Sigmoid colon (tissue), 7 donors: ENCODE data around the gene CRBN. TPM values are rescaled to one million over a fixed set of nuclear protein-coding genes. Genes with fewer than 3 reads are reported as not detected.
A peak's percentile ranks its signal among the peaks of the same experiment; 100 is the strongest.

Source experiments
- DNase-seq: peaks from one replicate; pipeline ENCODE4 v3.0.0-alpha.2; 2019
- H3K27ac ChIP-seq, 4 donors: fragments of 200-600 bp; sonication (generic); one replicate each; pipeline ENCODE4 v1.5.1; 2016 to 2019; ENCODE audit warnings: mild to moderate bottlenecking in 1 of 4
- H3K27me3 ChIP-seq, 3 donors: fragments of 200-600 bp; sonication (generic); one replicate each; pipeline ENCODE4 v1.5.1; 2019; ENCODE audit warnings: mild to moderate bottlenecking in 1 of 3
- H3K36me3 ChIP-seq, 4 donors: fragments of 200-600 bp; sonication (generic); one replicate each; pipeline ENCODE4 v1.5.1; 2016 to 2019
- H3K4me1 ChIP-seq, 4 donors: fragments of 200-600 bp; sonication (generic); one replicate each; pipeline ENCODE4 v1.5.1; 2017 to 2019
- H3K4me3 ChIP-seq, 4 donors: fragments of 200-600 bp; sonication (generic); one replicate each; pipeline ENCODE4 v1.5.1; 2017 to 2019; ENCODE audit warnings: mild to moderate bottlenecking in 2 of 4, moderate library complexity in 1 of 4
- H3K9me3 ChIP-seq, 4 donors: fragments of 200-600 bp in 3 of 4; sonication (generic) in 3 of 4; one replicate each; pipeline versions ENCODE4 v1.5.1 to v1.6.1; 2013 to 2019
- EP300 ChIP-seq, 4 donors: sonication (generic); formaldehyde crosslinking; IDR thresholded peaks; one replicate each; pipeline ENCODE4 v1.6.1; 2017; ENCODE audit warnings: antibody characterized with exemption in 4 of 4
- POLR2A ChIP-seq, 2 donors: fragments of 450-650 bp; IDR thresholded peaks; one replicate each; pipeline ENCODE4 v1.6.1; 2016; ENCODE audit warnings: antibody characterized with exemption in 2 of 2, mild to moderate bottlenecking in 2 of 2, moderate library complexity in 2 of 2
- POLR2AphosphoS5 ChIP-seq, 4 donors: sonication (generic); formaldehyde crosslinking; IDR thresholded peaks; one replicate each; pipeline ENCODE4 v1.6.1; 2017; ENCODE audit warnings: antibody characterized with exemption in 4 of 4
- WGBS, 2 donors: extraction: QIAGEN DNeasy Blood & Tissue Kit; methylation state at CpG; one replicate each; pipeline ENCODE4 v1.1.7; 2013; 5-methylcytosine and 5-hydroxymethylcytosine counted together
- intact Hi-C: fragments of 100-400 bp; cut with DNase I; formaldehyde crosslinking; loops from one replicate; pipeline ENCODE4 v1.15.1; 2023
- polyA plus RNA-seq, 3 donors: library from polyadenylated mRNA; stranded (reverse); fragments of 200-250 nt; gene quantifications; one replicate each; pipeline ENCODE4 v1.2.3, GENCODE V29; 2013
- total RNA-seq, 4 donors: library from RNA; depleted of rRNA; stranded (reverse); fragments of >200 nt; gene quantifications; one replicate each; pipeline ENCODE4 v1.1.0, GENCODE V29; 2016
- TF ChIP-seq, protein P1 (sequence below), 4 experiments: fragments of 450-650 bp in 3 of 4; fragments of 200-600 bp in 1 of 4; IDR thresholded peaks; one replicate each; pipeline ENCODE4 v1.5.1; 2016 to 2019; ENCODE audit warnings: antibody characterized with exemption in 4 of 4, mild to moderate bottlenecking in 3 of 4, moderate library complexity in 2 of 4
- donor health status: healthy with polysubstance abuse.
- donor health status: Bipolar disorder and iron deficiency.
- donor health status: healthy.

CRBN gene
- total and polyA plus RNA-seq, 7 donors: 24.6 to 271 (median 61.9) TPM

DNA sequence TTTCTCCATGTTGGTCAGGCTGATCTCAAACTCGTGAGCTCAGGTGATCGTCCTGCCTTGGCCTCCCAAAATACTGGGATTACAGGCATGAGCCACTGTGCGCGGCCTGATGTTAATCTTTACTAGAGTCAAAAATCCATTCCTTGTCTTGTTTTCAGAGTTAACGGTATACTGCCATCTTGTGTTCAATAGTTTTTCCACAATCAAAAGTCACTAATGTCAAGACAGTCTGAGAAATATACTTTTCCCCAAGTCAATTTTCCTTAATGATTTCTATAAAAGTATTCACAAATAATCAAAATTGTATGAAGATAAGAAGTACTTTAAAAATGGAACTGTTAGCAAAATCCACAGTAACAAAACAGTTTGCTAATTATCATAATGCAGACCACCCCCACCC lies 8.5 kb downstream of the CRBN start:
- TF ChIP-seq POLR2A (IDR thresholded peaks at IDR 0.05): no peak
- TF ChIP-seq POLR2AphosphoS5 (IDR thresholded peaks at IDR 0.05): no peak
- TF ChIP-seq, protein P1, sequence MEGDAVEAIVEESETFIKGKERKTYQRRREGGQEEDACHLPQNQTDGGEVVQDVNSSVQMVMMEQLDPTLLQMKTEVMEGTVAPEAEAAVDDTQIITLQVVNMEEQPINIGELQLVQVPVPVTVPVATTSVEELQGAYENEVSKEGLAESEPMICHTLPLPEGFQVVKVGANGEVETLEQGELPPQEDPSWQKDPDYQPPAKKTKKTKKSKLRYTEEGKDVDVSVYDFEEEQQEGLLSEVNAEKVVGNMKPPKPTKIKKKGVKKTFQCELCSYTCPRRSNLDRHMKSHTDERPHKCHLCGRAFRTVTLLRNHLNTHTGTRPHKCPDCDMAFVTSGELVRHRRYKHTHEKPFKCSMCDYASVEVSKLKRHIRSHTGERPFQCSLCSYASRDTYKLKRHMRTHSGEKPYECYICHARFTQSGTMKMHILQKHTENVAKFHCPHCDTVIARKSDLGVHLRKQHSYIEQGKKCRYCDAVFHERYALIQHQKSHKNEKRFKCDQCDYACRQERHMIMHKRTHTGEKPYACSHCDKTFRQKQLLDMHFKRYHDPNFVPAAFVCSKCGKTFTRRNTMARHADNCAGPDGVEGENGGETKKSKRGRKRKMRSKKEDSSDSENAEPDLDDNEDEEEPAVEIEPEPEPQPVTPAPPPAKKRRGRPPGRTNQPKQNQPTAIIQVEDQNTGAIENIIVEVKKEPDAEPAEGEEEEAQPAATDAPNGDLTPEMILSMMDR (IDR thresholded peaks at IDR 0.05): peak in 1 of 4 experiments; percentile 9
- TF ChIP-seq EP300 (IDR thresholded peaks at IDR 0.05): no peak
- intact Hi-C loops: no loop called here
- no peaks in the 10 kb centered on the region for H3K4me1 ChIP-seq
- peaks cover 9 to 85% (median 40%) of the 10 kb centered on the region in 4 donors for H3K36me3 ChIP-seq
- H3K9me3 ChIP-seq: no peaks in the 10 kb centered on the region
- WGBS, 2 donors: 64 to 67% methylated on average over 5 of the region's 5 CpGs
- H3K27me3 ChIP-seq: no peaks in the 10 kb centered on the region
- no peak for DNase-seq
- H3K27ac ChIP-seq: no peak overlapping the region
- no peak overlapping the region for H3K4me3 ChIP-seq

DNA sequence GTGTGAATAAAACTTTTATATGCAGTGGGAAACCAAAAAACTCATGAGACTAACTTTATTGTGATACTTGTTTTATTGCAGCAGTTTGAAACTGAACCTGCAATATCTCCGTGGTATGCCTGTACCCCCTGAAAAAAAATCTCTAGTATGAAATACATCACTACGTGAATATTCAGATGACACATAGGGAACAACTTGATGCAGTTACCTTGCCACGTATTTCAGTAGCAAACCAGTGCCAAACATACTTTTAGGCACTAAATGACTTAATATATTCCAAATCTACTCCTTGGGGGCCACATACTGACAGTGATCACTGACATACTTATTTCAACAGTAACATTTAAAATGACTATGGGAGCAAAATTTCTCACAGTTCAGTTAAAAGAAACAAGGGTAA lies 13.8 kb downstream of the CRBN start:
- H3K9me3 ChIP-seq: no peaks in the 10 kb centered on the region
- peaks cover 4 to 96% (median 34%) of the 10 kb centered on the region in 4 donors for H3K36me3 ChIP-seq
- H3K4me1 ChIP-seq: no peaks in the 10 kb centered on the region
- no peak overlapping the region for H3K27ac ChIP-seq
- intact Hi-C loops: no loop called here
- 90 to 93% methylated on average over 3 of the region's 3 CpGs for WGBS, 2 donors
- no peak for DNase-seq
- TF ChIP-seq, protein P1 (IDR thresholded peaks at IDR 0.05): no peak
- TF ChIP-seq EP300 (IDR thresholded peaks at IDR 0.05) (no peak), POLR2AphosphoS5 (IDR thresholded peaks at IDR 0.05) (no peak), POLR2A (IDR thresholded peaks at IDR 0.05) (no peak)
- H3K4me3 ChIP-seq: no peak overlapping the region
- no peaks in the 10 kb centered on the region for H3K27me3 ChIP-seq

DNA sequence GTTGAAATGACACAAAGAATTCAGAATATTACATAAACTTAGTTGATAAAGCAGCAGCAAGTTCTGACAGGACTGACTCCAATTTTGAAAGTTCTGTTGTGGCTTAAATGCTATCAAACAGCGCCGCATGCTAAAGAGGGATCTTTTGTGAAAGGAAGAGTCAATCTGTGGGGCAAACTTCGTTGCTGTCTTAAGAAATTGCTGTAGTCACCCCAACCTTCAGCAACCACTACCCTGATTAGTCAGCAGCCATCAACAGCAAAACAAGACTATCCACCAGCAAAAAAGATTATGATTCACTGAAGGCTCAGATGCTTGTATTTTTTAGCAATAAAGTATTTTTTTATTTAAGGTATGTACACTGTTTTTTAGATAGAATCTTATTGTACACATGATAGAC lies 14.2 kb downstream of the CRBN start:
- Histone ChIP-seq H3K27me3 (no peaks in the 10 kb centered on the region), H3K9me3 (no peaks in the 10 kb centered on the region), H3K4me1 (no peaks in the 10 kb centered on the region), H3K36me3 (peaks cover 4 to 96% (median 35%) of the 10 kb centered on the region in 4 donors), H3K4me3 (no peak overlapping the region), H3K27ac (no peak overlapping the region)
- 65 to 67% methylated on average over 3 of the region's 3 CpGs for WGBS, 2 donors
- TF ChIP-seq, protein P1 (IDR thresholded peaks at IDR 0.05): no peak
- TF ChIP-seq POLR2A (IDR thresholded peaks at IDR 0.05): no peak
- no peak for TF ChIP-seq POLR2AphosphoS5 (IDR thresholded peaks at IDR 0.05)
- TF ChIP-seq EP300 (IDR thresholded peaks at IDR 0.05): no peak
- intact Hi-C loops: no loop called here
- no peak for DNase-seq

DNA sequence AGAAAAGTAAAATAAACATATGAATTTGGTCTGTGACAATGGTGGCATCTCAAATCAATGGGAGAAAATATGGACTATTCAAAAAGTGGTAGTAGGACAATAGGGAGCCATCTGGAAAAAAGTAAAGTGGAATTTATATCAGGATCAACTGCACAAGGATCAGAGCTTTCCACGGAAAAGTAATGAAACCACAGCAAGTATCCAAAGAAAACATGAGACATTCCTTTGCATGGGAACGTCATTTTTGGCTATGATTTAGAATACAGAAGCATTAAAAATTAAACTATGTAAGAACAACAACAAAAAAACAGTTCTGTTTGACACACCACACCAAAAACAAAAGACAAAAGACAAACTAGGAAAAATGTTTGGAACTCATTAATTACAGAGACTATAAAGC lies 18.7 kb downstream of the CRBN start:
- TF ChIP-seq, protein P1 (IDR thresholded peaks at IDR 0.05): no peak
- TF ChIP-seq POLR2AphosphoS5 (IDR thresholded peaks at IDR 0.05): no peak
- no peak for TF ChIP-seq POLR2A (IDR thresholded peaks at IDR 0.05)
- no peak for TF ChIP-seq EP300 (IDR thresholded peaks at IDR 0.05)
- Histone ChIP-seq H3K4me3 (no peak overlapping the region), H3K36me3 (peaks cover 3 to 98% (median 35%) of the 10 kb centered on the region in 4 donors), H3K4me1 (no peaks in the 10 kb centered on the region), H3K9me3 (no peaks in the 10 kb centered on the region), H3K27ac (no peak overlapping the region), H3K27me3 (no peaks in the 10 kb centered on the region)
- no peak for DNase-seq
- WGBS, 2 donors: 83% methylated on average over 2 of the region's 2 CpGs
- intact Hi-C loops: no loop called here

DNA sequence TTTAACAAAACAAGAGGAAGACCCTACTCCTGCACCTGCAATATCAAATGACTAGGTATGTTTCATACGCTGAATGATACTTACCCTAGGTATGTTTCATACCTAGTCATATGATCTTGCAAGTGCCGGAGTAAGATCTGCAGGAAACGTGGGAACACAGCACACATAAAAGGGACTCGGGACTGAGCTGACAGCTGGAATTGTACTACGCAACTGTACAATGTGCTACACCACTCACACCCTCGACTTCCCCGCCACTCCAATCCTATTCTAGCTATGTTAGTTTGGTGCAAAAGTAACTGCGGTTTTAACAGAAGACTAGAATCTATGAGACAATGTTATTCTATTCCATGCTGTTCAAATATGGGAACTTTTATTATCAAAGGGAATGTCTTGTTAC lies 22.0 kb downstream of the CRBN start:
- Histone ChIP-seq H3K9me3 (no peaks in the 10 kb centered on the region), H3K4me1 (no peaks in the 10 kb centered on the region), H3K27ac (no peak overlapping the region), H3K4me3 (no peak overlapping the region), H3K36me3 (peaks cover 5 to 98% (median 34%) of the 10 kb centered on the region in 4 donors), H3K27me3 (no peaks in the 10 kb centered on the region)
- no peak for DNase-seq
- intact Hi-C loops: no loop called here
- WGBS, 2 donors: 92 to 94% methylated on average over 8 of the region's 8 CpGs
- TF ChIP-seq, protein P1 (IDR thresholded peaks at IDR 0.05): no peak
